ENCODE results near the gene PRPF18.

The PRPF18 gene

DNA sequence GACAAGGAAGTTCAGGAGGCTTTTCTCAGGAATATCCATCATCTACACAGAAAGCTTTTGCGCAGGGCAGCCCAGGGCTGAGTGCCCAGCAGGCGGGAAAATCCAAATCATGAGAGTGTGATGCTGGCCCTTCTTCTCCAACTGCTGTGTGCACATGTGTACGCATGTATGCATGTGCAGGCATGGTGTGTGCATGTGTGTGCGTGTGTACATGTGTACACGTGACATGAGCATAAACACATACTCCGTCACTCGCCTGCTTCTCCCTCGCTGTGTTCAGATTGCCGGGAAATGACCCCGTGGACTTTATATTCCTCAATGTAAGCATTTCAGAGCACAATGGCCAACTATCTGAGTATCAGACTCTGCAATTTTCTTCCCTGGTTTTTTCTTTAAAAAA lies 85.1 kb downstream of the PRPF18 start:
- DNase-seq, result no peak

DNA sequence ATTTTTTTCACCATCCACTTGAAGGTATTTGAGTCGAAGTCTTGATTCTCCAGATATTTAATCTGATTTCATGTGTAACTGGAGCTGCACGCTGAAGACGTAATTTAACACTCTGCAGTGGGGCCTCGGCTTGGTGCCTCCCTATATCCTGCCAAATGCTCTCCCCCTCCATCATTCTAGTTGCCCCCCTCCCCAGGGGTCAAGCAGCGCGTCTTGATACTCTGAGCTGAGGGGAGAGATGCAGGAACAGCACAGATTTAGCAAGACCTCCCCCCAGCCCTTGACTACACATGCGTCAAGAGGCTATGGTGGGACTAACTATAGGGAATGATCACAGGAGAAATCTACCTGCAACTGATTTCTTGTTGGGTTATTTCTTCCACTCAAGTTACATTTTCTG lies 85.8 kb downstream of the PRPF18 start:
- no peak for DNase-seq

- DNase-seq, result no peak
These were observed 86.4 kb downstream of the PRPF18 start for GRCh38 chr10:13673156-13673555.

DNA sequence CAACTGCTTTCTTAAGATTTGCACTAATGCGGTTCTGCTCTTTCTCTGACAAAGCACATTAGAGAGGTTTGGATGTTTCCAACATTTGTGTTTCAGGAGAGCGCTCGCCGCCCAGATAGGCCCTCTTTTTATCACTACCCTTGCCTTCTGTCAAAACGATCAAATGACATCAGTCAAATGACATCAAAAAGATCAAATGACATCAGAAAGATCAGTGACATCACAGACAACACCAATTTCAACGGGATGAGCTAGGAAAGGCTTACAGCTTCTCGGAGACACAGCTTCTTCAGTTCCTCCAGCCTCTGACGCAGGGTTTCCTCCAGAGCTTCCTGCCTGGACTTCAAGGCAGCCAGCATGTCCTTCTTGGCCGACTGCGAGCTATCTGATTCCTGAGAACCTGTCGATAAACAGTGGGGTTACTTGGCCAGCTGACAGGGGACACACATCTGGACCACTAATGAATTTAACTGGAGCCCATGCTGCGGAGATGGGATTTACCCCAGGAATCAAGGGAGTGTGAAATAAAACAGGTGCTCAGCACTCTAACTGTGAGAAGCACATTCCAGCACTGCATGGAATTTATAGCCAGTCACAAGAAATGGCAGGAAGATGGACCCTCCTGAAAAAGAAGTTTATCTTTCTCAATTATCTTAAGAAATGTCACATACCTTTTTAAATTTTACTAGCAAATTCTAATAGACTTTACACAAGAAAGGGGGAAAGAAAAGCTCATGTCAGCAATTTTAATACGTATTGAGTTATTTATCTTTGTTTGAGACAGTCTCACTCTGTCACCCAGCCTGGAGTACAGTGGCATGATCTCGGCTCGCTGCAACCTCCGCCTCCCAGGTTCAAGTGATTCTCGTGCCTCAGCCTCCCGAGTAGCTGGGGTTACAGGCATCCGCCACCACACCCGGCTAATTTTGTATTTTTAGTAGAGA lies 88.2 kb downstream of the PRPF18 start:
- DNase-seq, result no peak

DNA sequence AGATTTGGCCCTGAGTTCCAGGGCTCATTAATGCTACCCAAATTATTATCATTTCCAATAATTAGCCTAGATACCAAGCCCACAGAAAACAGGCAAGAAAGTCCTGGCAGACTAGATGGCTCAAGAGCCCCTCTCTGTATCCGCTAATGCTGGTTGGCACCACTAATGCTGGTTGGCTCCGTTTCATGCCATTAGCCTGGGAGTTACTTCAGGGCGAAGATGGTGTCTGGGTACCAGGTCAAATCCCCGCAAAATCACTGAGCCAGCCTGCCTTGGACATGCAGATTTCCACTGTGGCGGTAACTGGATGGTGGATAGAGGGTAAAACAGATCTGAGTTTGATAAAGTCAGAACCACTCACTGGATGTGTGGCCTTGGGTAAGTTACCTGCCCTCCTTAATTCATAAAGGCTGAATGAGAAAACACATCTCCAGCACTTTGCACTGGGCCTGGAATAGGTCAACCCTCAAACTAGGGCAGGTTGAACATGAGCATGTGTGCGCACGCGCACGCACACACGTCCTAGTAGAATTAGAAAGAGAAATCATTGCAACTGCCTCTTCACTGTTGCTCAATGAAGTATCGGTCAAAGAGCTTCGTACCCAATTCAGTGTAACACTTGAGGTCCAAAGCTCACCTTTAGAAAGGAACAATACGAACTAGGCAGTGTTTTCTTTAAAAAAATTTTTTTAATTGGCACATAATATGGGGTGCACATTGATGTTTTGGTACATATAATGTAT lies 91.5 kb downstream of the PRPF18 start:
- DNase-seq, result no peak

Measured in hematopoietic multipotent progenitor cell treated with erythropoietin and hydrocortisone succinate and interleukin-3 and kit ligand, for 8 days (in vitro differentiated cells).